GM12878 (cell line): ENCODE results near the gene SLC26A11. TPM values are rescaled to one million over a fixed set of nuclear protein-coding genes. Genes with fewer than 3 reads are reported as not detected.

Experiments used
- CBX3 ChIP-seq: fragments of 200-600 bp; sonication (generic); IDR thresholded peaks from 2 replicates; pipeline ENCODE4 v1.6.1; 2016; ENCODE audit warnings: low read depth, borderline replicate concordance
- HCFC1 ChIP-seq: fragments of 150-350 bp; IDR thresholded peaks from 2 replicates; pipeline ENCODE4 v1.6.1; 2014; ENCODE audit warnings: low read length
- IKZF1 ChIP-seq: fragments of 450-650 bp; conservative IDR thresholded peaks from 2 replicates; pipeline ENCODE4 v1.6.1; 2017; ENCODE audit warnings: antibody characterized with exemption, mild to moderate bottlenecking
- RAD21 ChIP-seq: IDR thresholded peaks from 2 replicates; pipeline ENCODE4 v1.6.1; 2011; ENCODE audit warnings: mild to moderate bottlenecking, low read depth, low read length, moderate library complexity; ENCODE audit not compliant: insufficient read depth
- RCOR1 ChIP-seq: conservative IDR thresholded peaks from 2 replicates; pipeline ENCODE4 v1.6.1; 2012; ENCODE audit warnings: low read depth, low read length, improper control_type of control experiment
- SRF ChIP-seq, 2 experiments: IDR thresholded peaks; 2 replicates each; pipeline ENCODE4 v1.6.1; 2011; ENCODE audit warnings: low read depth in 2 of 2, low read length in 2 of 2, mild to moderate bottlenecking in 1 of 2, moderate library complexity in 1 of 2
- TCF7 ChIP-seq: IDR thresholded peaks from 2 replicates; pipeline ENCODE4 v1.6.1; 2014; ENCODE audit warnings: antibody characterized with exemption, borderline replicate concordance
- ZNF592 ChIP-seq: fragments of 450-650 bp; IDR thresholded peaks from 2 replicates; pipeline ENCODE4 v1.6.1; 2017; ENCODE audit warnings: mild to moderate bottlenecking, moderate library complexity
- polyA plus RNA-seq, 11 experiments: library from polyadenylated mRNA; depleted of rRNA in 4 of 11; unstranded in 6 of 11; stranded (reverse) in 5 of 11; fragments of >200 nt; fragmentation: Nextera tagmentation in 4 of 11; fragmentation: Illumina TruSeq in 1 of 11; extraction: Ambion mirVana in 4 of 11; extraction: Trizol in 1 of 11; gene quantifications; 1 replicate in 1 of 11; 2 replicates in 10 of 11; pipeline versions ENCODE4 v1.2.1 to v1.2.3, GENCODE V29; 2011 to 2016; ENCODE audit warnings: inconsistent platforms in 2 of 11, missing spikeins in 2 of 11, low read depth in 1 of 11
- total RNA-seq, 4 experiments: library from RNA; depleted of rRNA in 3 of 4; stranded (reverse); fragments of >200 nt in 3 of 4; fragmentation: Illumina TruSeq in 1 of 4; extraction: Trizol in 1 of 4; gene quantifications; 2 replicates each; pipeline versions ENCODE4 v1.2.1 to v1.2.3, GENCODE V29; 2013 to 2021

The SLC26A11 gene
- total and polyA plus RNA-seq, 10 of the 15 experiments (the other 5 are each of a cell fraction or from before 2014, with no cell fraction given): 0.05 to 4.1 (median 1.2) TPM; not detected in 1

GRCh38 chr17:80221351-80222105 is 1.3 kb downstream of the SLC26A11 start (continued):
- TF ChIP-seq ZNF592 (no peak), HCFC1 (no peak), RAD21 (no peak), RCOR1 (no peak), CBX3 (no peak), TCF7 (no peak), IKZF1 (no peak), SRF (IDR thresholded peaks at IDR 0.05; ENCODE audit: low read depth in 2 of 2, low read length in 2 of 2) (no peak)
